NT2/D1 (cell line): ENCODE data around the gene MYO15B.

ENCODE experiments used
- SUZ12 ChIP-seq: IDR thresholded peaks from 2 replicates; pipeline ENCODE4 v1.6.1; 2011; ENCODE audit not compliant: insufficient read length, insufficient read depth; ENCODE audit errors: extremely low read depth
- YY1 ChIP-seq: IDR thresholded peaks from 2 replicates; pipeline ENCODE4 v1.6.1; 2011; ENCODE audit not compliant: insufficient read length, insufficient read depth
- ZNF274 ChIP-seq: IDR thresholded peaks from 2 replicates; pipeline ENCODE4 v1.6.1; 2011; ENCODE audit warnings: mild to moderate bottlenecking, low read depth, low read length

GRCh38 chr17:75621489-75621888 is 33.9 kb downstream of the MYO15B start:
- TF ChIP-seq SUZ12 (no peak), ZNF274 (no peak), YY1 (no peak)
